ENCODE data around the gene MRFAP1L1. TPM values are rescaled to one million over a fixed set of nuclear protein-coding genes. Genes with fewer than 3 reads are reported as not detected.

The MRFAP1L1 gene
- total and polyA plus RNA-seq, 4 donors: 29.8 to 41.8 (median 30.7) TPM

GRCh38 chr4:6699388-6699787 is 10.3 kb downstream of the MRFAP1L1 start:
- no peak overlapping the region for H3K4me3 ChIP-seq (ENCODE audit: low read depth in 1 of 3, low read length in 3 of 3)
- H3K4me1 ChIP-seq (ENCODE audit: control insufficient read depth in 4 of 4, insufficient read depth in 4 of 4, low read length in 3 of 4): peaks cover 6 to 20% (median 11%) of the 10 kb centered on the region in 4 donors
- H3K9ac ChIP-seq (ENCODE audit: low read depth in 1 of 2, low read length in 2 of 2): no peak overlapping the region
- peaks cover 0 to 6% (median 2%) of the 10 kb centered on the region in 4 donors for H3K36me3 ChIP-seq (ENCODE audit: control insufficient read depth in 4 of 4, insufficient read depth in 3 of 4, low read depth in 1 of 4, low read length in 3 of 4)
- H3K9me3 ChIP-seq (ENCODE audit: control insufficient read depth in 4 of 4, low read length in 3 of 4): no peaks in the 10 kb centered on the region
- TF ChIP-seq EGR1 (IDR thresholded peaks at IDR 0.05; ENCODE audit: low read depth in 2 of 2) (no peak), ZBTB33 (IDR thresholded peaks at IDR 0.05) (no peak), MAX (IDR thresholded peaks at IDR 0.05) (no peak), JUND (IDR thresholded peaks at IDR 0.05) (no peak), NR2F2 (IDR thresholded peaks at IDR 0.05) (no peak), REST (IDR thresholded peaks at IDR 0.05) (no peak), SP1 (IDR thresholded peaks at IDR 0.05) (no peak)
- H3K27me3 ChIP-seq (ENCODE audit: control insufficient read depth in 4 of 4, insufficient read depth in 4 of 4, low read length in 3 of 4): no peaks in the 10 kb centered on the region
- WGBS: 70% methylated on average over 5 of the region's 5 CpGs
- no peak overlapping the region for H3K27ac ChIP-seq (ENCODE audit: low read depth in 1 of 2, low read length in 2 of 2)
- no peak for DNase-seq (ENCODE audit: low spot score)

- no peaks in the 10 kb centered on the region for H3K36me3 ChIP-seq (ENCODE audit: control insufficient read depth in 4 of 4, insufficient read depth in 3 of 4, low read depth in 1 of 4, low read length in 3 of 4)
- 95% methylated on average over 6 of the region's 6 CpGs for WGBS
- H3K9ac ChIP-seq (ENCODE audit: low read depth in 1 of 2, low read length in 2 of 2): no peak overlapping the region
- DNase-seq (ENCODE audit: low spot score): no peak
- no peaks in the 10 kb centered on the region for H3K9me3 ChIP-seq (ENCODE audit: control insufficient read depth in 4 of 4, low read length in 3 of 4)
- no peak overlapping the region for H3K4me3 ChIP-seq (ENCODE audit: low read depth in 1 of 3, low read length in 3 of 3)
- no peaks in the 10 kb centered on the region for H3K27me3 ChIP-seq (ENCODE audit: control insufficient read depth in 4 of 4, insufficient read depth in 4 of 4, low read length in 3 of 4)
- H3K27ac ChIP-seq (ENCODE audit: low read depth in 1 of 2, low read length in 2 of 2): no peak overlapping the region
- TF ChIP-seq EGR1 (IDR thresholded peaks at IDR 0.05; ENCODE audit: low read depth in 2 of 2): no peak
- no peak for TF ChIP-seq YY1 (IDR thresholded peaks at IDR 0.05)
- no peak for TF ChIP-seq JUND (IDR thresholded peaks at IDR 0.05)
- no peak for TF ChIP-seq SP1 (IDR thresholded peaks at IDR 0.05)
- no peak for TF ChIP-seq NR2F2 (IDR thresholded peaks at IDR 0.05)
- no peak for TF ChIP-seq RXRA (IDR thresholded peaks at IDR 0.05)
- no peak for TF ChIP-seq REST (IDR thresholded peaks at IDR 0.05)
- TF ChIP-seq CTCF (IDR thresholded peaks at IDR 0.05; ENCODE audit: low read depth, low read length, missing input control): no peak
- TF ChIP-seq FOXA1 (IDR thresholded peaks at IDR 0.05): no peak
- TF ChIP-seq TAF1 (conservative IDR thresholded peaks at IDR 0.05): no peak
- TF ChIP-seq ATF3 (IDR thresholded peaks at IDR 0.05): no peak
- TF ChIP-seq HNF4A (conservative IDR thresholded peaks at IDR 0.05): no peak
- no peak for TF ChIP-seq HNF4G (IDR thresholded peaks at IDR 0.05)
- TF ChIP-seq MAX (IDR thresholded peaks at IDR 0.05): no peak
- no peak for TF ChIP-seq GABPA (IDR thresholded peaks at IDR 0.05 in 1 of 2, conservative IDR thresholded peaks at IDR 0.05 in 1 of 2)
- no peak for TF ChIP-seq FOXA2 (IDR thresholded peaks at IDR 0.05)
- TF ChIP-seq RAD21 (IDR thresholded peaks at IDR 0.05): no peak
- no peak for TF ChIP-seq ZBTB33 (IDR thresholded peaks at IDR 0.05)
- peaks cover 6 to 16% (median 11%) of the 10 kb centered on the region in 4 donors for H3K4me1 ChIP-seq (ENCODE audit: control insufficient read depth in 4 of 4, insufficient read depth in 4 of 4, low read length in 3 of 4)
Observed at GRCh38 chr4:6697131-6697530, 12.5 kb downstream of the MRFAP1L1 start.
